ENCODE measurements around the gene IKZF3.

The IKZF3 gene

DNA sequence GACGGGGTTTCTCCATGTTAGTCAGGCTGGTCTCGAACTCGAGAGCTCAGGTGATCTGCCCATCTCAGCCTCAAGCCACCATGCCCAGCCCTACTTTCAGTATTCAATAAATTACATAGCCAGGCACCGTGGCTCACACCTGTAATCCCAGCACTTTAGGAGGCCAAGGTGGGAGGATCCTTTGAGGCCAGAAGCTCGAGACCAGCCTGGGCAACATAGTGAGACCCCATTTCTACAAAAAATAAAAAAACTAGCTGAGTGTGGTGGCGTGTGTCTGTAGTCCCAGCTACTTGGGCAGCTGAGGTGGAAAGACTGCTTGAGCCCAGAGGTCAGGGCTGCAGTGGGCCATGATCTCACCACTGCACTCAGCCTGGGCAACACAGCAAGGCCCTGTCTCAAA is 142.0 kb downstream of the IKZF3 start:
- H3K27ac ChIP-seq: no peak overlapping the region
- TF ChIP-seq, protein P1, sequence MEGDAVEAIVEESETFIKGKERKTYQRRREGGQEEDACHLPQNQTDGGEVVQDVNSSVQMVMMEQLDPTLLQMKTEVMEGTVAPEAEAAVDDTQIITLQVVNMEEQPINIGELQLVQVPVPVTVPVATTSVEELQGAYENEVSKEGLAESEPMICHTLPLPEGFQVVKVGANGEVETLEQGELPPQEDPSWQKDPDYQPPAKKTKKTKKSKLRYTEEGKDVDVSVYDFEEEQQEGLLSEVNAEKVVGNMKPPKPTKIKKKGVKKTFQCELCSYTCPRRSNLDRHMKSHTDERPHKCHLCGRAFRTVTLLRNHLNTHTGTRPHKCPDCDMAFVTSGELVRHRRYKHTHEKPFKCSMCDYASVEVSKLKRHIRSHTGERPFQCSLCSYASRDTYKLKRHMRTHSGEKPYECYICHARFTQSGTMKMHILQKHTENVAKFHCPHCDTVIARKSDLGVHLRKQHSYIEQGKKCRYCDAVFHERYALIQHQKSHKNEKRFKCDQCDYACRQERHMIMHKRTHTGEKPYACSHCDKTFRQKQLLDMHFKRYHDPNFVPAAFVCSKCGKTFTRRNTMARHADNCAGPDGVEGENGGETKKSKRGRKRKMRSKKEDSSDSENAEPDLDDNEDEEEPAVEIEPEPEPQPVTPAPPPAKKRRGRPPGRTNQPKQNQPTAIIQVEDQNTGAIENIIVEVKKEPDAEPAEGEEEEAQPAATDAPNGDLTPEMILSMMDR (conservative IDR thresholded peaks at IDR 0.05): no peak
- TF ChIP-seq ZFX (IDR thresholded peaks at IDR 0.05): no peak

DNA sequence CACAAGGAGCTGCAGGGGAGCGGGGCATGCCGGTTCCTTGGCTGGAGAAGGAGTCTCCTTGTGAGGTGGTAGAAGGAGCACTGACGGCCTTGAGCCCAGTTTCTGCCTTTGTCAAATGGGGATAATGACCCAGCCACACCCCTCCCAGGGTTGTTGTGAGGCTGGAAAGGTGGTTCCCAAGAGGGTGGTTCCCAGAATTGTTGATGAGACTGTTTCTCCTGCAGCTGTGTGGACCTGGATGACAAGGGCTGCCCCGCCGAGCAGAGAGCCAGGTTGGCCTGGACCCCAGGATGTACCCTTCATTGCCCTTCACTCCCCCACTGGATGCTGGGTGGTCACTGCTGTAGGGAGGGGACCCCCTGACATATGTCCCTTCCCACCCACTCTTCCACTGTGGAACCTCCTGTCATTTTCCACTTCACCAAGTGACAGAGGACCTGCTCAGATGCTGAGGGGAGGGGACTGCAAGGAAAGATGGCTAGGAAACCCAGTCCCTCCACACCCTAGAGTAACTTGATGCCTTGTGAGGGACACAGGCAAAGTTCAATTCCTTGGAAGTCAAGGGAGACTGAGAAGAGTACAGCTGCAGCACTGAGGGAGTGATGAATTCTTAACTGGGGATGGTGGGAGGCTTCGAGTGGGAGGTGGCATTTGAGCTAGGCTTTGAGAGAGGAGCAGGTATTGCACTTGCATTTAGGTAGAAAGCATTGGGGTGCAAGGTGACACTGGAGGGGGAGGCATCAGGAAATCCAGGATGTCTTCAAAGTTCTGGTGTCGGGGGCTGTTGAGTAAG is 144.4 kb downstream of the IKZF3 start:
- TF ChIP-seq, protein P1 (conservative IDR thresholded peaks at IDR 0.05): no peak
- TF ChIP-seq ZFX (IDR thresholded peaks at IDR 0.05): no peak
- no peak overlapping the region for H3K27ac ChIP-seq

DNA sequence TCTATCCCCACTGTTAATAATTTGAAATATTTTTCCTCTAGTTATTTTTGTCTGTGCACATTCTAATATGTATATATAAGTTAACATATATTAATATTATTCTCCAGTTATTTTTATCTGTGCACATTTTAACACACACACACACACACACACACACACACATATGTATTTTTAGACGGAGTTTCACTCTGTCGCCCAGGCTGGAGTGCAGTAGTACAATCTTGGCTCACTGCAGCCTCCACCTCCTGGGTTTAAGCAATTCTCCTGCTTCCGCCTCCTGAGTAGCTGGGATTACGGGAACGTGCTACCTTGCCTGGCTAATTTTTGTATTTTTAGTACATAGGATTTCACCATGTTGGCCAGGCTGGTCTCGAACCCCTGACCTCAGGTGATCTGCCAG is 146.5 kb downstream of the IKZF3 start:
- TF ChIP-seq, protein P1 (conservative IDR thresholded peaks at IDR 0.05): no peak
- TF ChIP-seq ZFX (IDR thresholded peaks at IDR 0.05): no peak
- H3K27ac ChIP-seq: no peak overlapping the region

DNA sequence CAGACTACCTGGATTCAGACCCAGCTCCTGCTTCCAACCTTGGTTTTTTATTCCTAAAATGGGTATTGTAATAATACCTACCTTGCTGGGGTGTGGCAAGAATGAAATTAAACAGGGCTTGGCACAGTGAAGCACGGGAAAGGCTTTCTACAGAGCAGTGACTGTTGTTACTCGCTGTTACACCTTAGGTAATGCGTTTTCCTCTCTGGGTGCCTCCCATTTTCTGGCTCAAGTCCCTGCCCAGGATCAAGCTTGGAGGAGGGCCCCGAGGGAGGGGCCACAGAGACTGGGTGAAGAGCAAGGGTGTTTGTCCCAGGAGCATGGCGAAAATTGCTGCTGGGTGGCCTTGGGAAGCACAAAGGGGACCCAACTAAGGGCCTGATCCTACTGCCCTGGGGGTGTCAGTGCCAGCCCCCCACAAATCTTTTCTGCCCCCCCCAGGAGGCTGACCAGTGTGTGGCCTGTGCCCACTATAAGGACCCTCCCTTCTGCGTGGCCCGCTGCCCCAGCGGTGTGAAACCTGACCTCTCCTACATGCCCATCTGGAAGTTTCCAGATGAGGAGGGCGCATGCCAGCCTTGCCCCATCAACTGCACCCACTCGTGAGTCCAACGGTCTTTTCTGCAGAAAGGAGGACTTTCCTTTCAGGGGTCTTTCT is 147.1 kb downstream of the IKZF3 start:
- TF ChIP-seq, protein P1 (conservative IDR thresholded peaks at IDR 0.05): no peak
- TF ChIP-seq ZFX (IDR thresholded peaks at IDR 0.05): no peak
- peak overlapping the region; percentile 19 for H3K27ac ChIP-seq

DNA sequence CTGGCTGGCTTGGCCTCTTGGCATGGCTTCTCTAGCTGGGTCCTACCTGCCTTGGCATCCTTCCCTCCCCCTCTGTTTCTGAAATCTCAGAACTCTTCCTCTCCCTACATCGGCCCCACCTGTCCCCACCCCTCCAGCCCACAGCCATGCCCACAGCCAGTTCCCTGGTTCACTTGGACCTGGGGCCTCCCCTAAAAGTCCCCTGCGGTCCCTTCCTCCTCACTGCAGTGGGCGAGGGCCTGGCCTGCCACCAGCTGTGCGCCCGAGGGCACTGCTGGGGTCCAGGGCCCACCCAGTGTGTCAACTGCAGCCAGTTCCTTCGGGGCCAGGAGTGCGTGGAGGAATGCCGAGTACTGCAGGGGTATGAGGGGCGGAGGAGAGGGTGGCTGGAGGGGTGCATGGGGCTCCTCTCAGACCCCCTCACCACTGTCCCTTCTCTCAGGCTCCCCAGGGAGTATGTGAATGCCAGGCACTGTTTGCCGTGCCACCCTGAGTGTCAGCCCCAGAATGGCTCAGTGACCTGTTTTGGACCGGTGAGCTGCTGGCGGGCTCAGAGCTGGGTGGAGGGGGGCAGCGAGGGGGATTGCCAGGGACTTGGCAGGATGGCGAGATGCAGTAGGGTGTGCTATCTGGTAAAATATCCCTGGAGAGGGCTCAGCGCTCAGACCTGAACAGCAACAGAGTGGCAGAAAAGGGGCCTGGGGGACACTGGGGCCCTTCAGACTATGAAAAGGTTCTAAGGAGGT is 147.9 kb downstream of the IKZF3 start:
- H3K27ac ChIP-seq: peak overlapping the region; percentile 19
- TF ChIP-seq, protein P1 (conservative IDR thresholded peaks at IDR 0.05): no peak
- no peak for TF ChIP-seq ZFX (IDR thresholded peaks at IDR 0.05)

- H3K27ac ChIP-seq: no peak overlapping the region
Measured at GRCh38 chr17:39715375-39716072, 148.6 kb downstream of the IKZF3 start.

More at GRCh38 chr17:39715375-39716072, 148.6 kb downstream of the IKZF3 start:
- TF ChIP-seq ZFX (IDR thresholded peaks at IDR 0.05): no peak
- TF ChIP-seq, protein P1 (conservative IDR thresholded peaks at IDR 0.05): no peak

All from C4-2B (cell line).